Heart left ventricle (tissue), 13 donors: ENCODE data around the gene TRIM16.

Experiments
- CTCF ChIP-seq, 12 donors: fragments of 200-600 bp; sonication (generic) in 4 of 12; IDR thresholded peaks; one replicate each; pipeline versions ENCODE4 v1.5.0 to v1.8.0; 2018 to 2022; ENCODE audit warnings: antibody characterized with exemption in 12 of 12, mild to moderate bottlenecking in 5 of 12
- POLR2A ChIP-seq, 2 donors: fragments of 450-650 bp; IDR thresholded peaks; one replicate each; pipeline ENCODE4 v1.6.1; 2017; ENCODE audit warnings: antibody characterized with exemption in 2 of 2, mild to moderate bottlenecking in 2 of 2, moderate library complexity in 2 of 2
- donor health status: ischemic (EF 13 %, LVEDD 7.1; RV severe dilation, severe dysfunction).
- donor health status: DM: no; HTN: yes; CAD: no.
- donor health status: DM: no; HTN: no; CAD: no.
- donor health status: ischemic (EF 25% LVEDD 6.9; RV normal size, moderate dysfunction).
- donor health status: ischemic (EF 25% LVEDD 5.7; RV mildly dilated, moderate dysfunction).
- donor health status: ischemic (EF 35%, LVEDD 5.7; RV mildly dilated, moderate dysfunction).
- donor health status: nonischemic (EF 11% LVEDD 7.7; RV severe dilation, severe dysfunction).
- donor health status: DM: yes; HTN: yes; CAD: no.
- donor health status: PGD.
- donor health status: ischemic (EF 29% LVEDD 5.4; RV normal size, mild dysfunction).
- donor health status: nonischemic (EF 23%, LVEDD 6.1; RV moderate dilation, normal function).

- TF ChIP-seq POLR2A (IDR thresholded peaks at IDR 0.05) (no peak), CTCF (IDR thresholded peaks at IDR 0.05) (no peak)
These were observed 31.2 kb downstream of the TRIM16 start for GRCh38 chr17:15652960-15653359.
